ENCODE measurements around the gene ZNF821. TPM values are rescaled to one million over a fixed set of nuclear protein-coding genes. Genes with fewer than 3 reads are reported as not detected.
"Not testable (repeated sequence)": the region's sequence is repeated elsewhere in the genome, so short reads cannot be mapped to it uniquely, and the experiment has no call there.

Gene ZNF821
- total RNA-seq, 1 experiment from 2014 or later, result 4.9 TPM

DNA sequence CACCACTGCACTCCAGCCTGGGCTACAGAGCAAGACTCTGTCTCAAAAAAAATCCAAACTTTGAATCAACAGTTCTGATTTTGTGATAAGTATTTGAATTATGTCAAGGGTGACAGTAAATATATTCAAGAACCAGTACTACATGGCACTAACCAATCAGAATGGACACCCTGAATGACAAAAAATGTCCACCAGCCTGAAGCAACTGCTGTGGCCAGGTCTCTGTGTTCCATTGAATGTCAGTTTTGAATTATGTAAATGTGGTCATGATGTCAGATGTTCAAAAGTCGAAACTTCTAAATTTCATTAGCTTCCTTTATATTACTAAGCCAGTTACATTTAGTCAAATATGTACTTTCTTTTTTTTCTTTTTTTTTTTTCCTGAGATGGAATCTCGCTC, 53.6 kb downstream of the ZNF821 start (continued):
- TF ChIP-seq EGR1 (IDR thresholded peaks at IDR 0.05; ENCODE audit: low read depth) (no peak), ZNF274 (IDR thresholded peaks at IDR 0.05; ENCODE audit: low read depth, low read length) (no peak)

DNA sequence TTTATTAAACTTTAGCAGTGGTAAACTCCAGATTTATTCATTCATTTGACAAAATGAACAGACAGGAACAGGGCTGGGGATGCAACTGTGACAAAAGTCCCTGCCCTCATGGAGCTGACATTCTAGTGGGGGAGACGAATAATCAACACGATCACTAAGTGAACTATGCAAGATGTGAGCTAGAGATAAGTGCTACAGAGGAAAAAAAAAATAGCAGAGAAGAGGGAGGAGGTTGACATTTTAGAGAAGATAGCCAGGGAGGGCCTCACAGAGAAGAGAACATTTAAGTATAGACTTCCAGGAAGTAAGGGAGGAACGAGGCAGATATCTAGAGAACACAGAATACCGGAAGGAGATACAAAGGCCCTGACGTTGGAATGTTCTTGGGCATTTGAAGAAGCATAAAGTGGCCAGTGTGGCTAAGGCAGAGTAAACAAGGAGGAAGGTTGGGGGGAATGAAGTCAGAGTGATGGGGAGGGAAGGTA, 57.4 kb downstream of the ZNF821 start:
- ATAC-seq, result no peak
- RAD21 ChIA-PET (ENCODE audit: low non-redundant PET in 1 of 2, low total read pairs in 2 of 2, uncharacterized antibody in 2 of 2, unreplicated experiment in 2 of 2), result no interaction called here
- H3K4me1 ChIP-seq (ENCODE audit: control insufficient read depth in 1 of 2, insufficient read depth in 2 of 2, low read length in 2 of 2), result no peaks in the 10 kb centered on the region

DNA sequence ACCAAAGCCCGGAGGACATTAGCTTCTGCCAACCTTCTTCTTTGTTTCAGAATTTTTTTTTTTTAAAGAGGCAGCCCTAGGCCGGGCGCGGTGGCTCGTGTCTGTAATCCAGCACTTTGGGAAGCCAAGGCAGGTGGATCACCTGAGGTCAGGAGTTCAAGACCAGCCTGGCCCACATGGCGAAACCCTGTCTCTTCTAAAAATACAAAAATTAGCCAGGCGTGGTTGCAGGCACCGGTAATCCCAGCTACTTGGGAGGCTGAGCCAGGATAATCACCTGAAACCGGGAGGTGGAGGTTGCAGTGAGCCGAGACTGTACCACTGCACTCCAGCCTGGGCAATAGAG, 66.9 kb downstream of the ZNF821 start:
- POLR2A ChIA-PET, result not testable (repeated sequence)

More for the DNA sequence above, 57.4 kb downstream of the ZNF821 start:
- no TSS peak for BruUV-seq (replicated peaks)
- Histone ChIP-seq H3K9me3 (ENCODE audit: control insufficient read depth in 1 of 2, insufficient read depth in 1 of 2, low read depth in 1 of 2, low read length in 2 of 2) (no peaks in the 10 kb centered on the region), H3K27ac (ENCODE audit: low read depth, low read length) (no peak overlapping the region), H3K9me2 (ENCODE audit: insufficient read depth) (no peaks in the 10 kb centered on the region), H3K4me3 (replicated peaks in 1 of 2; ENCODE audit: low read depth in 1 of 2, low read length in 2 of 2) (no peak overlapping the region), H3K36me3 (ENCODE audit: control insufficient read depth in 1 of 2, insufficient read depth in 2 of 2, low read length in 2 of 2) (no peaks in the 10 kb centered on the region), H2AFZ (ENCODE audit: low read depth, low read length, poor library complexity, severe bottlenecking) (no peak overlapping the region), H3K4me2 (ENCODE audit: low read length) (no peak overlapping the region), H3K27me3 (ENCODE audit: insufficient read depth, low read length) (no peaks in the 10 kb centered on the region), H3K79me2 (ENCODE audit: insufficient read depth, low read length) (no peaks in the 10 kb centered on the region), H4K20me1 (ENCODE audit: insufficient read depth) (no peaks in the 10 kb centered on the region), H3K9ac (ENCODE audit: low read length) (no peak overlapping the region)
- intact Hi-C loops (cut with micrococcal nuclease), result no loop called here
- no peak for DNase-seq (ENCODE audit: low read depth, low spot score)
- ChIA-PET CTCF (no interaction called here), POLR2A (no interaction called here)
- TF ChIP-seq SP1 (IDR thresholded peaks at IDR 0.05; ENCODE audit: low read depth), result no peak
- TF ChIP-seq SIN3A (IDR thresholded peaks at IDR 0.05; ENCODE audit: low read depth), result no peak
- TF ChIP-seq, protein P1, sequence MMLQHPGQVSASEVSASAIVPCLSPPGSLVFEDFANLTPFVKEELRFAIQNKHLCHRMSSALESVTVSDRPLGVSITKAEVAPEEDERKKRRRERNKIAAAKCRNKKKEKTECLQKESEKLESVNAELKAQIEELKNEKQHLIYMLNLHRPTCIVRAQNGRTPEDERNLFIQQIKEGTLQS (IDR thresholded peaks at IDR 0.05), result no peak
- TF ChIP-seq, protein P2, sequence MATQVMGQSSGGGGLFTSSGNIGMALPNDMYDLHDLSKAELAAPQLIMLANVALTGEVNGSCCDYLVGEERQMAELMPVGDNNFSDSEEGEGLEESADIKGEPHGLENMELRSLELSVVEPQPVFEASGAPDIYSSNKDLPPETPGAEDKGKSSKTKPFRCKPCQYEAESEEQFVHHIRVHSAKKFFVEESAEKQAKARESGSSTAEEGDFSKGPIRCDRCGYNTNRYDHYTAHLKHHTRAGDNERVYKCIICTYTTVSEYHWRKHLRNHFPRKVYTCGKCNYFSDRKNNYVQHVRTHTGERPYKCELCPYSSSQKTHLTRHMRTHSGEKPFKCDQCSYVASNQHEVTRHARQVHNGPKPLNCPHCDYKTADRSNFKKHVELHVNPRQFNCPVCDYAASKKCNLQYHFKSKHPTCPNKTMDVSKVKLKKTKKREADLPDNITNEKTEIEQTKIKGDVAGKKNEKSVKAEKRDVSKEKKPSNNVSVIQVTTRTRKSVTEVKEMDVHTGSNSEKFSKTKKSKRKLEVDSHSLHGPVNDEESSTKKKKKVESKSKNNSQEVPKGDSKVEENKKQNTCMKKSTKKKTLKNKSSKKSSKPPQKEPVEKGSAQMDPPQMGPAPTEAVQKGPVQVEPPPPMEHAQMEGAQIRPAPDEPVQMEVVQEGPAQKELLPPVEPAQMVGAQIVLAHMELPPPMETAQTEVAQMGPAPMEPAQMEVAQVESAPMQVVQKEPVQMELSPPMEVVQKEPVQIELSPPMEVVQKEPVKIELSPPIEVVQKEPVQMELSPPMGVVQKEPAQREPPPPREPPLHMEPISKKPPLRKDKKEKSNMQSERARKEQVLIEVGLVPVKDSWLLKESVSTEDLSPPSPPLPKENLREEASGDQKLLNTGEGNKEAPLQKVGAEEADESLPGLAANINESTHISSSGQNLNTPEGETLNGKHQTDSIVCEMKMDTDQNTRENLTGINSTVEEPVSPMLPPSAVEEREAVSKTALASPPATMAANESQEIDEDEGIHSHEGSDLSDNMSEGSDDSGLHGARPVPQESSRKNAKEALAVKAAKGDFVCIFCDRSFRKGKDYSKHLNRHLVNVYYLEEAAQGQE (IDR thresholded peaks at IDR 0.05; ENCODE audit: low read depth), result no peak
- no peak for TF ChIP-seq RAD21 (IDR thresholded peaks at IDR 0.05; ENCODE audit: low read depth)
- no peak for TF ChIP-seq YY1 (IDR thresholded peaks at IDR 0.05; ENCODE audit: extremely low read depth, insufficient replicate concordance, low read depth, low read length)
- no peak for TF ChIP-seq POLR2A (IDR thresholded peaks at IDR 0.05; ENCODE audit: borderline replicate concordance, extremely low read depth, insufficient read depth, insufficient read length)
- TF ChIP-seq EGR1 (IDR thresholded peaks at IDR 0.05; ENCODE audit: low read depth), result no peak
- TF ChIP-seq EZH2 (IDR thresholded peaks at IDR 0.05), result no peak
- TF ChIP-seq, protein P3, sequence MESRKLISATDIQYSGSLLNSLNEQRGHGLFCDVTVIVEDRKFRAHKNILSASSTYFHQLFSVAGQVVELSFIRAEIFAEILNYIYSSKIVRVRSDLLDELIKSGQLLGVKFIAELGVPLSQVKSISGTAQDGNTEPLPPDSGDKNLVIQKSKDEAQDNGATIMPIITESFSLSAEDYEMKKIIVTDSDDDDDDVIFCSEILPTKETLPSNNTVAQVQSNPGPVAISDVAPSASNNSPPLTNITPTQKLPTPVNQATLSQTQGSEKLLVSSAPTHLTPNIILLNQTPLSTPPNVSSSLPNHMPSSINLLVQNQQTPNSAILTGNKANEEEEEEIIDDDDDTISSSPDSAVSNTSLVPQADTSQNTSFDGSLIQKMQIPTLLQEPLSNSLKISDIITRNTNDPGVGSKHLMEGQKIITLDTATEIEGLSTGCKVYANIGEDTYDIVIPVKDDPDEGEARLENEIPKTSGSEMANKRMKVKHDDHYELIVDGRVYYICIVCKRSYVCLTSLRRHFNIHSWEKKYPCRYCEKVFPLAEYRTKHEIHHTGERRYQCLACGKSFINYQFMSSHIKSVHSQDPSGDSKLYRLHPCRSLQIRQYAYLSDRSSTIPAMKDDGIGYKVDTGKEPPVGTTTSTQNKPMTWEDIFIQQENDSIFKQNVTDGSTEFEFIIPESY (IDR thresholded peaks at IDR 0.05; ENCODE audit: extremely low read depth, insufficient replicate concordance, low read length), result no peak
- no peak for TF ChIP-seq FOSL1 (IDR thresholded peaks at IDR 0.05; ENCODE audit: low read depth)
- TF ChIP-seq ZNF274 (IDR thresholded peaks at IDR 0.05; ENCODE audit: low read depth, low read length), result no peak

More for the DNA sequence above, 66.9 kb downstream of the ZNF821 start:
- RAD21 ChIA-PET (ENCODE audit: low non-redundant PET in 1 of 2, low total read pairs in 2 of 2, uncharacterized antibody in 2 of 2, unreplicated experiment in 2 of 2); H3K9me3 ChIP-seq (ENCODE audit: control insufficient read depth in 1 of 2, insufficient read depth in 1 of 2, low read depth in 1 of 2, low read length in 2 of 2); H3K27me3 ChIP-seq (ENCODE audit: insufficient read depth, low read length); H3K27ac ChIP-seq (ENCODE audit: low read depth, low read length); intact Hi-C loops (cut with micrococcal nuclease); H2AFZ ChIP-seq (ENCODE audit: low read depth, low read length, poor library complexity, severe bottlenecking); DNase-seq (ENCODE audit: low read depth, low spot score); H4K20me1 ChIP-seq (ENCODE audit: insufficient read depth); H3K4me2 ChIP-seq (ENCODE audit: low read length); H3K4me3 ChIP-seq (replicated peaks in 1 of 2; ENCODE audit: low read depth in 1 of 2, low read length in 2 of 2); H3K4me1 ChIP-seq (ENCODE audit: control insufficient read depth in 1 of 2, insufficient read depth in 2 of 2, low read length in 2 of 2); ATAC-seq; H3K9ac ChIP-seq (ENCODE audit: low read length); H3K36me3 ChIP-seq (ENCODE audit: control insufficient read depth in 1 of 2, insufficient read depth in 2 of 2, low read length in 2 of 2); H3K9me2 ChIP-seq (ENCODE audit: insufficient read depth); BruUV-seq (replicated peaks); H3K79me2 ChIP-seq (ENCODE audit: insufficient read depth, low read length): not testable (repeated sequence)
- CTCF ChIA-PET, result interaction anchor here (0.7 kb wide), 1 partner anchor 65 kb away, joined by 3 read pairs; no protein-coding TSS in a partner anchor
